ENCODE data around the gene PCDHA4.

Gene PCDHA4

GRCh38 chr5:140855772-140856674 lies 49.2 kb downstream of the PCDHA4 start, which contains the start of gene PCDHA10:
TSS of gene PCDHA10 (plus strand) at chr5:140855897. CDS start at chr5:140856049, 152 bp downstream.
- DNase-seq (ENCODE audit: low spot score): no peak

- DNase-seq (ENCODE audit: low spot score): no peak
Observed at GRCh38 chr5:140857177-140857986, 50.5 kb downstream of the PCDHA4 start.

GRCh38 chr5:140857987-140858240 lies 51.0 kb downstream of the PCDHA4 start:
- no peak for DNase-seq (ENCODE audit: low spot score)

- DNase-seq (ENCODE audit: low spot score): no peak
Observed at GRCh38 chr5:140862441-140863295, 55.8 kb downstream of the PCDHA4 start.
